HG03432 (cell line): Measurements from ENCODE around the gene IFT122.
"Not testable (repeated sequence)": the region's sequence is repeated elsewhere in the genome, so short reads cannot be mapped to it uniquely, and the experiment has no call there.

Experiments used
- ATAC-seq: cut with Tn5 transposase; IDR thresholded peaks from one replicate; pipeline ENCODE4 v1.9.1; 2021; ENCODE audit warnings: mild to moderate bottlenecking, moderate library complexity; ENCODE audit not compliant: unreplicated experiment

IFT122 gene

GRCh38 chr3:129494499-129494898 is 54.5 kb downstream of the IFT122 start:
- not testable (repeated sequence) for ATAC-seq

GRCh38 chr3:129495006-129495639 is 55.1 kb downstream of the IFT122 start:
- ATAC-seq, result not testable (repeated sequence)

- ATAC-seq, result not testable (repeated sequence)
Observed at GRCh38 chr3:129497876-129498275, 57.9 kb downstream of the IFT122 start.

DNA sequence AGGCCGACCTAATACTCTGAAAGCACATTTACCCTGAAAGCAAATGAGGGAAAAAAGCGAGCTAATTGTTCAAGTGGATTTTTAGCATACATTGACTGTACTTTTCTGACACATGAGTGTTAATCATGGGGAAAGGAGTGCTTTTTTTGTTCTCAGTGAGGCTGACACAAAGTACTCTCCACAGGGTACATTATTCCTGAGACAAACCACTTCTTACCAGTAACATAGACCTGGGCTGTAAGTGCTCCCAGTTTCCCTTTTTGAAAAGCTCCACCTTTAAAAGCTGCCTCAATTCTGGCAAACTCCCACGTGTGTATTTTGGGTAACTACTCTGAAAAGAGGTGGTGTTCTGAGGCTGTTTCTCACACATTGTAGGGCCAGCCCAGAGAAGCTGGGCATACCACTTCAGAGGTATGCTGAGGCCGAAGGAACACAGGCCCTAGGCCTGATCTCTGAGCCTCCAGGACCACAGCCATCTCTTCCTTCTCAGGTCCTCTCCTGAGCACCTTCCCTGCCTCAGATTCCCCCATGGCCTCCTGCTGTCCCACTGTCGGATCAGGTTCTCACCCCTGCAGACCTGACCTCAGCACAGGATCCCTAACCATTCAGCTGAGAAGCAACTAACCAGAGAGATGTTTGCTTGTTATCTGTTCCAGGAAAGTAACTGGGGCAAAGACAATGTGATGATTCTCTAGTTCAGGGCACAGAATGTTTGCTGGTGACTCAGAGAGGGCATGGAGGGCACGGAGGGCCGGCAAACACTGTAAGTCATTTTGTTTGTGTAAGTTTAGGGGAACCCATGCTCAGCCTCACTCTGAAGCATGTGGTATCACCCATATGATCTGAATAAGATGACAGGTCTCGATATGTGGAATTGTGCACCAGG is 58.8 kb downstream of the IFT122 start:
- ATAC-seq, result not testable (repeated sequence)

DNA sequence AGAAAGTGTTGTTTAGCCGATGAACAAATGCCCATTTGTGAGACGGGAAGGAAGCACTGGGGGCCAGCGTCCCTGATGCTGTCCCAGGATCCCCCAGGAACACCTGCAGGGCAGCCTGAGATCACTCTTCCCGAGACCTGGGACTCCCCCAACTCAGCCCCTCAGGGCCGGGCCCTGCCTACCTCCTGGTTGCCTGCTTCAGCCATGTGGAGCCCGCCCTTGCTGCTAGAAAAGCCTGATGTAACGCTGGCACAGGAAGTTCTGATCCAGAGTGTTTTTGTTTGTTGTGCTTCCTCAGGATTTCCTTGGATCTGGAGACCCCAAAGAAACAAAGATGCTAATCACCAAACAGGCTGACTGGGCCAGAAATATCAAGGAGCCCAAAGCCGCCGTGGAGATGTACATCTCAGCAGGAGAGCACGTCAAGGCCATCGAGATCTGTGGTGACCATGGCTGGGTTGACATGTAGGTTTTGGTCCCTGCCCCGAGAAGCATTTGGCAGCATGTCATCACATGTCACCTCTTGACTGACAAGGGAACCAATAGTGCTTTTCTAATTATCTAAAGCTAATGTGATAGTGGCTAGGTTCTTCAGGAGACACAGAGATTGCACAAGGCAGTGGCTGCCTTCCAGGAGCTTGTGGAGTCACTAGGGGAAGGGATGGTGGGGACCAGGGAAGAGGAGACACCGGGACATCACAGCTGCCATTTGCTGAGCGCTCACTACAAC is 59.7 kb downstream of the IFT122 start:
- ATAC-seq, result not testable (repeated sequence)

DNA sequence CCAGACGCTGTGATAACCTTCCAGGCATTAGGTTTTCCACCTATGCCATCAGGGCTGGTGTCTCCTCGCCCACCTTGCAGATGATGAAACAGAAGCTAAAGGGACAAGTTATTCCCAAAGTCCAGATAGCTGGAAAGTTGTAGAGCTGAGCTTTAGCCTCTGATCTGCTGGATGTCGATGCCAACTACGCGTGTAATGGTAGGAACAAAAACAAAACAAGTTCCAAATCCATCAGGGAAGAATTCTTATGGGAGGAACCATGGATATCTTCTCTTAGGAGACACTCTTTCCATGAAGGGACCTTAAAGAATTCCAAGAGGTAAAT is 60.3 kb downstream of the IFT122 start:
- no peak for ATAC-seq

- no peak for ATAC-seq
Observed at GRCh38 chr3:129501630-129502029, 61.6 kb downstream of the IFT122 start.

DNA sequence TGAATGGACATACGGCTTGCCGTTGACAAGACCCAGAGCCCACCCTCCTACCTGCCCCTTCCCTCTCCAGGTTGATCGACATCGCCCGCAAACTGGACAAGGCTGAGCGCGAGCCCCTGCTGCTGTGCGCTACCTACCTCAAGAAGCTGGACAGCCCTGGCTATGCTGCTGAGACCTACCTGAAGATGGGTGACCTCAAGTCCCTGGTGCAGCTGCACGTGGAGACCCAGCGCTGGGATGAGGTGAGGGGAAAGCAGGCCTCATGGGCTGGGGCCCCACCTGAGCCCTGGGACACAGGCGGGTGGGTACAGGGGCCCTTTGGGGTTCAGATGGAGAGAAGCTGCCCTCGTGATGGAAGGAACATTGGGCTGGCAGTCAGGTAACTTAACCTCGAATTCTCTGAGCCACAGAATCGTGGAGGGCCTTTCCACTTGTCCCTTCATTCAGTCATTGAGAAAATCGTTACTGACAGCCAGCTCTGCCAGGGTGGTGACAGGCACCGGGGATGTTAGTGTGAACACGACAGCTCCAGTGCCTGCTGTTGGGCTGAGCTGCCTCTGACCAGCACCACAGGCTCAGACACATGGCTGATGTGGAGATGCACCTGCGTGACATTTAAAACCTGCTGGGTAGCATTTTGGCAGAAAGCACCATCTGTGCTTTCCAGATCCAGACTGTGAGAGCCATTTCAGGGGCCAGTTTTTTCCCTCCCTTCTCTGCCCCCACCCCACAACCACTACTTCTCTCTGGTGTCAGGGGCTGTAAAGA is 62.8 kb downstream of the IFT122 start:
- ATAC-seq, result no peak

- no peak for ATAC-seq
Observed at GRCh38 chr3:129503471-129504291, 63.7 kb downstream of the IFT122 start.

DNA sequence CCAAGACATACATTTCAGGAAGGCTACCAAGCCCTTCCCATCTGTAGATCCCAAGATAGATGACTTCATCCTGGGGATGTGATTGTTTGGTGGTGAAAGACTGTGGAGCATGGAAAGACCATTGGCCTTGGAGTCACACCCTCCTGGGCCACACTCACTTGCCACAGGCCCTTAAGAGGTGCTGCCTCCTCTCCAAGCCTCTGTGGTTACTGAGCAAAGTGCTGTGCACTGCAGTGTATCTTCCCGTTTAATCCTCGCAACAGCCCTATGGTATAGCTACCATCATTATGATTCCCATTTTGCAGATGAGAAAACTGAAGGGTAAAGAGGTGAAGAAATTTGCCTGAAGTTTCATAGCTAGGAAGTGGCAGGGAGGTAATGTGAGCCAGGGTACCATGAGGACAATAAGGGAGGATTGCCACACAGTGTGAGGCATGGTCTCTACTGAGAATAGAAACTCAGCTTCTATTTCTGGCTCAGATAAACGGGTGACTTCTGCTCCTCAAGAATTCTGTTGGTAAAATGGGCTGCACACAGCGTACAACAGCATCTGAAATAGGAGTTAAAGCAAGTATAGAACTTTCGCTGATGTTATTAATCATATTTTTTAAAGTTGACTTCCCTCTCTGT is 64.6 kb downstream of the IFT122 start:
- no peak for ATAC-seq

DNA sequence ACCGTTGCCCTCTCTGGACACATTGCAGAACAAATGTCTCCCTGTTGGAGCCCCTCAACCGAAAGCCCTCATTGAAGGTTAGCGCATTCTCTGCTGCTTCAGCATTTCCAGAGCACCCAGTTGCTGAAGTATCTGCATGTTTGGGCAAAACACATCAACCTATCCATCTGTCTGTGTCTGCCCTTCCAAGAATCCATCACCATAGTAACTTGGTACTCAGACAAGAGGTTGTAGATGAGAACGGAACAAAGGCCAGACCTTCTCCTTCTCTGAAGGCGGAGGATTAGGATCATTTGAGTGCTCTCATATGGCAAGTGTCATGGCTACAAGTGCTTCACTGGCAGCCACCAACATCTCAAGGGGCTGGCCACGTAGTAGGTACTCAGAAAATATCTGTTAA is 65.3 kb downstream of the IFT122 start:
- no peak for ATAC-seq

GRCh38 chr3:129506231-129506742 is 66.3 kb downstream of the IFT122 start:
- ATAC-seq, result no peak

DNA sequence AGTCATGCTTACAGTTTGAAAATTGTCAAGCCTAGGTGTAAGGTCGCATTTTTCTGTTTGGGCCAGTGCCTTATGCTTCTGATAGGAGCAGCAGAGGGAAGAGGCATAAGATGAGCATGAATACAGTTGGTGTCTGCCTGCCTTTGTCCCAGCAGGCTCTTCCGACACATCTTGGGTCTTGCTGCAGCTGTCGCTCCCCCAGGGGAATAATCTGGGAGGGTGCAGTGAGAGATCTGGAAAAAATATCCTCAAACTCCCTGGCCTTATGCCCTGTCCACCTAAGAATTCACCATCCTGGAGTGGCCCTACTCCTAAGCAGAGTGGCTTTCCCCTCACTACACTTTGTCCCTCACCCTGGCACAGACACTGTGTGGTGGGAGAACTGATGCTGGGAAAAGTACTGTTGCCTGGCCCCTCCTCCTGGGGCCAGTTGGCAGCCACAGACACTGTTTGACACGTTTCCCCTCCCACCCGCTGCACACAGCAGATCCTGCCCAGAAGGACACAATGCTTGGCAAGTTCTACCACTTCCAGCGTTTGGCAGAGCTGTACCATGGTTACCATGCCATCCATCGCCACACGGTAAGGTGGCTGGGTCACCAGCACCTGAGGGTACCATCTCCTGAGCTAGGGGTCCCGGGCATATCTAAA is 67.3 kb downstream of the IFT122 start:
- ATAC-seq, result no peak

- no peak for ATAC-seq
Observed at GRCh38 chr3:129512595-129512994, 72.6 kb downstream of the IFT122 start.

GRCh38 chr3:129513705-129514104 is 73.7 kb downstream of the IFT122 start:
- no peak for ATAC-seq

- ATAC-seq, result no peak
Observed at GRCh38 chr3:129514110-129514509, 74.1 kb downstream of the IFT122 start.

- ATAC-seq, result no peak
Observed at GRCh38 chr3:129514563-129514962, 74.5 kb downstream of the IFT122 start.

GRCh38 chr3:129515108-129515820 is 75.2 kb downstream of the IFT122 start:
- ATAC-seq, result not testable (repeated sequence)
